Uterus (tissue), 2 donors: ENCODE results near the gene HEXA.

Experiments
- POLR2A ChIP-seq, 2 donors: fragments of 450-650 bp; IDR thresholded peaks; one replicate each; pipeline ENCODE4 v1.6.1; 2016; ENCODE audit warnings: antibody characterized with exemption in 2 of 2, mild to moderate bottlenecking in 1 of 2, moderate library complexity in 1 of 2
- TF ChIP-seq, protein P1 (sequence below), 4 experiments: fragments of 200-600 bp in 2 of 4; fragments of 450-650 bp in 2 of 4; sonication (generic) in 2 of 4; IDR thresholded peaks; one replicate each; pipeline ENCODE4 v1.5.1; 2016 to 2019; ENCODE audit warnings: antibody characterized with exemption in 4 of 4, mild to moderate bottlenecking in 2 of 4, moderate library complexity in 1 of 4

DNA sequence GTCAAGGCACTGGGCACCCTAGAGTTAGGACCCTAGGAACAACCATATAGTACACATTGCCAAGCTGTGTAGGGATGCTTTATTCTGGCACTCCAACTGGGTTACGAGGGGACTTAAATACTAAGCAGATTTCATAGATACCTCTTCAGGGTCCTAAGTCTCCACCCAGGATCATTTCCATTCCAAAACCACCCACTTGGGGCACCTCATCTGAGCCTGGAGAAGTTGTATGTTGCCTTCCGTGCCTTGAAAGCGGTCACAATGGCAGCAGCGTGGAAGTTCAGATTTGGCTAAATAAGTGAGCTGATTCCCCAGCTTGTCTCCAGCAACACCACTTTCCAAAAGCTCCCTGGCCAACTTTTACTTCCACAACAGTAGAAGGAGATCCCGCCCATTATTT, 26.9 kb upstream of the HEXA start:
- no peak for TF ChIP-seq POLR2A (IDR thresholded peaks at IDR 0.05)
- TF ChIP-seq, protein P1, sequence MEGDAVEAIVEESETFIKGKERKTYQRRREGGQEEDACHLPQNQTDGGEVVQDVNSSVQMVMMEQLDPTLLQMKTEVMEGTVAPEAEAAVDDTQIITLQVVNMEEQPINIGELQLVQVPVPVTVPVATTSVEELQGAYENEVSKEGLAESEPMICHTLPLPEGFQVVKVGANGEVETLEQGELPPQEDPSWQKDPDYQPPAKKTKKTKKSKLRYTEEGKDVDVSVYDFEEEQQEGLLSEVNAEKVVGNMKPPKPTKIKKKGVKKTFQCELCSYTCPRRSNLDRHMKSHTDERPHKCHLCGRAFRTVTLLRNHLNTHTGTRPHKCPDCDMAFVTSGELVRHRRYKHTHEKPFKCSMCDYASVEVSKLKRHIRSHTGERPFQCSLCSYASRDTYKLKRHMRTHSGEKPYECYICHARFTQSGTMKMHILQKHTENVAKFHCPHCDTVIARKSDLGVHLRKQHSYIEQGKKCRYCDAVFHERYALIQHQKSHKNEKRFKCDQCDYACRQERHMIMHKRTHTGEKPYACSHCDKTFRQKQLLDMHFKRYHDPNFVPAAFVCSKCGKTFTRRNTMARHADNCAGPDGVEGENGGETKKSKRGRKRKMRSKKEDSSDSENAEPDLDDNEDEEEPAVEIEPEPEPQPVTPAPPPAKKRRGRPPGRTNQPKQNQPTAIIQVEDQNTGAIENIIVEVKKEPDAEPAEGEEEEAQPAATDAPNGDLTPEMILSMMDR (IDR thresholded peaks at IDR 0.05) = no peak
